ENCODE data around the gene AKAP13. TPM values are rescaled to one million over a fixed set of nuclear protein-coding genes. Genes with fewer than 3 reads are reported as not detected.

The AKAP13 gene
- total and polyA plus RNA-seq, 2 of the 8 experiments (the other 6 are each of a cell fraction or from before 2014, with no cell fraction given): 14.0 to 46.2 TPM

DNA sequence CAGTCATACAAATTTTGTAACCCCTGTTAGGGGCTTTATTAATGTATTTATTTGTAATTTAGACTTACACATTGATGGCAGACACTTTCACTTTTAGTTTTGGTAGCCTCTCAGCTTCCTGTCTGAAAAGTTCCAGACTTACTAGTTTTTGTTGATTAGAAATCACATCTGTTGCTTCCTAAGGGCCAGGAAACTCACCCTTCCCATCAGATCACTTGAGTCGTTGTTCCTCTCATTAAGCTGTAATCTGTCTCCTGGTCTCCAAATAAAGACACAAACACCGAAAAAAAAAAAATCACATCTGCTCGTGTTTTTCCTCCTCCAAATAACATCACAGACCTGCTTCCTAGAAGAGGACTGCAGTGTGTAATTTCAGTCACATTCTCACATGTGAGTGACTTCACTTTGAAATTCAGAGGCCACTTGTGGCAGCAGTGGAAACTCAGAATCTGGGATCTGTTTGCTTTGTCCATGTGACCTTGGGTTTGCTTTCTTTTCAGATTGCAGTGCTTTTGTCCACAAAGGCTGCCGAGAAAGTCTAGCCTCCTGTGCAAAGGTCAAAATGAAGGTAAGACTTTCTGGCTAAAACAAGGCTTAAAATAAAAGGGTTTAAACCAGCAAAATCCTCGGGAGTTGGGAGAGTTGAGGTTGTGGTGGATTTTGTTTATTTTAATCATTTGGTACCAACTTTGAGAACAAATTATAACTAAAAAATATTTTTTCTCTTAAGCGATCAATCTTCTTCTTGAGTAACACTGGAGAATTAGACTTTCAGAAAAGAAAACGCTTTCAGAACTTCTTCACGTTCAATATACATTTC lies 327.3 kb downstream of the AKAP13 start:
- no peak overlapping the region for H2BK20ac ChIP-seq (ENCODE audit: low read length)
- POLR2A ChIA-PET (ENCODE audit: partially characterized antibody): no interaction called here
- no peak overlapping the region for H2BK5ac ChIP-seq (ENCODE audit: low read depth, low read length)
- no peak overlapping the region for H2BK12ac ChIP-seq (ENCODE audit: low read depth, low read length)
- H3K23me2 ChIP-seq (ENCODE audit: low read depth, low read length): no peaks in the 10 kb centered on the region
- FAIRE-seq (no peak), DNase-seq (ENCODE audit: low read depth in 1 of 2, low spot score in 2 of 2) (no peak)
- no peak overlapping the region for H2AK5ac ChIP-seq (ENCODE audit: low read depth, low read length)
- H2BK15ac ChIP-seq (ENCODE audit: low read length): no peak overlapping the region
- no peak overlapping the region for H3K4me3 ChIP-seq (ENCODE audit: extremely low read depth in 1 of 4, insufficient read depth in 2 of 4, low read depth in 3 of 4, low read length in 4 of 4)
- H3K4ac ChIP-seq (replicated peaks; ENCODE audit: insufficient read length, low read depth, low read length): no peak overlapping the region
- H3K56ac ChIP-seq (replicated peaks; ENCODE audit: insufficient read length, low read depth, low read length): no peak overlapping the region
- H3K18ac ChIP-seq (ENCODE audit: extremely low read depth, low read length): no peak overlapping the region
- H4K8ac ChIP-seq (ENCODE audit: extremely low read depth, insufficient read depth, low read length): no peak overlapping the region
- H3K23ac ChIP-seq (ENCODE audit: insufficient read length): no peak overlapping the region
- H3K9ac ChIP-seq (replicated peaks in 1 of 4; ENCODE audit: extremely low read depth in 1 of 4, low read depth in 3 of 4, low read length in 3 of 4): no peak overlapping the region
- CTCF ChIA-PET (ENCODE audit: partially characterized antibody): interaction anchor here (0.6 kb wide), 1 partner anchor 729 kb away, joined by 3 read pairs; no protein-coding TSS in a partner anchor
- H3K27ac ChIP-seq (ENCODE audit: low read depth, low read length): no peak overlapping the region
- H4K20me1 ChIP-seq (replicated peaks in 1 of 2; ENCODE audit: control insufficient read depth in 1 of 2, insufficient read depth in 2 of 2, low read length in 2 of 2): peaks cover 0 to 5% of the 10 kb centered on the region in 2 experiments
- H3K4me1 ChIP-seq (replicated peaks in 1 of 4; ENCODE audit: control insufficient read depth in 3 of 4, insufficient read depth in 4 of 4, low read length in 3 of 4): no peaks in the 10 kb centered on the region; a peak in 2 of 7 replicates
- no peak overlapping the region for H3K4me2 ChIP-seq (ENCODE audit: insufficient read depth in 1 of 2, low read depth in 2 of 2, low read length in 2 of 2)
- no peak overlapping the region for H4K91ac ChIP-seq (replicated peaks; ENCODE audit: insufficient read length, low read length)
- no peaks in the 10 kb centered on the region for H3K9me3 ChIP-seq (ENCODE audit: insufficient read depth in 2 of 2, low read depth in 1 of 2, low read length in 1 of 2)
- H2BK120ac ChIP-seq (replicated peaks; ENCODE audit: low read depth, low read length): no peak overlapping the region
- WGBS, 2 experiments (ENCODE audit: extremely low coverage in 1 of 2, insufficient coverage in 1 of 2, insufficient read length in 1 of 2, insufficient replicate concordance in 2 of 2, low coverage in 1 of 2, low lambda C conversion rate in 2 of 2, missing lambda C conversion rate in 1 of 2): 74% methylated on average over 8 of the region's 8 CpGs; no CpG with 5 or more reads in 1 of the 2 experiments
- no peaks in the 10 kb centered on the region for H3K79me2 ChIP-seq (ENCODE audit: control insufficient read depth in 1 of 2, insufficient read depth in 2 of 2, low read length in 2 of 2)
- H3K36me3 ChIP-seq (ENCODE audit: control insufficient read depth in 2 of 4, insufficient read depth in 4 of 4, low read length in 3 of 4): peaks cover 0 to 5% (median under 1%) of the 10 kb centered on the region in 4 experiments; a peak in 3 of 8 replicates
- no peaks in the 10 kb centered on the region for H3K79me1 ChIP-seq (ENCODE audit: low read depth, low read length)
- H3K14ac ChIP-seq (ENCODE audit: insufficient read length): no peak overlapping the region
- no peak overlapping the region for H2AFZ ChIP-seq (ENCODE audit: low read length)
- TF ChIP-seq MAFK (IDR thresholded peaks at IDR 0.05; ENCODE audit: low read depth, low read length) (no peak), KDM5A (IDR thresholded peaks at IDR 0.05; ENCODE audit: low read length) (no peak), TEAD4 (IDR thresholded peaks at IDR 0.05; ENCODE audit: low read depth, low read length) (no peak), CBX8 (IDR thresholded peaks at IDR 0.05; ENCODE audit: borderline replicate concordance, low read depth, low read length) (no peak)
- TF ChIP-seq, protein P1, sequence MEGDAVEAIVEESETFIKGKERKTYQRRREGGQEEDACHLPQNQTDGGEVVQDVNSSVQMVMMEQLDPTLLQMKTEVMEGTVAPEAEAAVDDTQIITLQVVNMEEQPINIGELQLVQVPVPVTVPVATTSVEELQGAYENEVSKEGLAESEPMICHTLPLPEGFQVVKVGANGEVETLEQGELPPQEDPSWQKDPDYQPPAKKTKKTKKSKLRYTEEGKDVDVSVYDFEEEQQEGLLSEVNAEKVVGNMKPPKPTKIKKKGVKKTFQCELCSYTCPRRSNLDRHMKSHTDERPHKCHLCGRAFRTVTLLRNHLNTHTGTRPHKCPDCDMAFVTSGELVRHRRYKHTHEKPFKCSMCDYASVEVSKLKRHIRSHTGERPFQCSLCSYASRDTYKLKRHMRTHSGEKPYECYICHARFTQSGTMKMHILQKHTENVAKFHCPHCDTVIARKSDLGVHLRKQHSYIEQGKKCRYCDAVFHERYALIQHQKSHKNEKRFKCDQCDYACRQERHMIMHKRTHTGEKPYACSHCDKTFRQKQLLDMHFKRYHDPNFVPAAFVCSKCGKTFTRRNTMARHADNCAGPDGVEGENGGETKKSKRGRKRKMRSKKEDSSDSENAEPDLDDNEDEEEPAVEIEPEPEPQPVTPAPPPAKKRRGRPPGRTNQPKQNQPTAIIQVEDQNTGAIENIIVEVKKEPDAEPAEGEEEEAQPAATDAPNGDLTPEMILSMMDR (IDR thresholded peaks at IDR 0.05; ENCODE audit: control extremely low read depth in 1 of 3, insufficient read depth in 1 of 3, low read depth in 1 of 3, low read length in 3 of 3): no peak
- TF ChIP-seq, protein P2, sequence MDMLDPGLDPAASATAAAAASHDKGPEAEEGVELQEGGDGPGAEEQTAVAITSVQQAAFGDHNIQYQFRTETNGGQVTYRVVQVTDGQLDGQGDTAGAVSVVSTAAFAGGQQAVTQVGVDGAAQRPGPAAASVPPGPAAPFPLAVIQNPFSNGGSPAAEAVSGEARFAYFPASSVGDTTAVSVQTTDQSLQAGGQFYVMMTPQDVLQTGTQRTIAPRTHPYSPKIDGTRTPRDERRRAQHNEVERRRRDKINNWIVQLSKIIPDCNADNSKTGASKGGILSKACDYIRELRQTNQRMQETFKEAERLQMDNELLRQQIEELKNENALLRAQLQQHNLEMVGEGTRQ (IDR thresholded peaks at IDR 0.05; ENCODE audit: low read length): no peak
- no peak overlapping the region for H4K5ac ChIP-seq (ENCODE audit: insufficient read length, low read depth, low read length)
- no peaks in the 10 kb centered on the region for H3K27me3 ChIP-seq (replicated peaks in 1 of 4; ENCODE audit: control insufficient read depth in 3 of 4, extremely low read depth in 1 of 4, insufficient read depth in 3 of 4, low read length in 3 of 4)

Data from H1 (cell line).